HCT116 (cell line): ENCODE measurements around the gene ASCC1. TPM values are rescaled to one million over a fixed set of nuclear protein-coding genes. Genes with fewer than 3 reads are reported as not detected.

Source experiments
- ATAC-seq: fragments of 200-7000 bp; cut with Tn5 transposase; 2 replicates; pipeline ENCODE4 v1.9.1; 2020; ENCODE audit warnings: mild to moderate bottlenecking, moderate library complexity
- BruUV-seq: library from RNA; stranded (reverse); fragments of 400-500 nt; replicated peaks from 2 replicates; lab custom pipeline; 2021; lab: Mats Ljungman, UMichigan
- CTCF ChIA-PET: fragments of 300-600 bp; sonication (Branson Sonifier 250); formaldehyde crosslinking; loops from one replicate; lab custom pipeline; 2021; ENCODE audit warnings: antibody characterized with exemption; lab: Charles Lee
- POLR2A ChIA-PET: fragments of 300-600, 350-600 bp; sonication (Branson Sonifier 250); formaldehyde crosslinking; loops from one replicate; lab custom pipeline; 2021; ENCODE audit warnings: antibody characterized with exemption; lab: Charles Lee
- RAD21 ChIA-PET, 2 experiments: fragments of 300-600 bp; sonication (Branson Sonifier 250); formaldehyde crosslinking; loops; one replicate each; lab custom pipeline; 2023; ENCODE audit warnings: low total read pairs in 2 of 2; ENCODE audit not compliant: uncharacterized antibody in 2 of 2, unreplicated experiment in 2 of 2, low non-redundant PET in 1 of 2; lab: Charles Lee
- DNase-seq: peaks from one replicate; pipeline ENCODE4 v3.0.0-alpha.2; 2010; ENCODE audit warnings: low read depth, low spot score
- H2AFZ ChIP-seq: fragments of 200-600 bp; shearing (Covaris generic), sonication (generic); 2 replicates; pipeline ENCODE4 v1.6.1; 2017; ENCODE audit warnings: low read depth, mixed run types, mixed read lengths, antibody characterized with exemption, low read length; ENCODE audit not compliant: poor library complexity, severe bottlenecking
- H3K27ac ChIP-seq: 2 replicates; pipeline ENCODE4 v1.5.1; 2012; ENCODE audit warnings: low read depth, low read length
- H3K27me3 ChIP-seq: fragments of 200-600 bp; sonication (generic); 2 replicates; pipeline ENCODE4 v1.6.1; 2016; ENCODE audit warnings: mixed run types, low read length, mixed read lengths; ENCODE audit not compliant: insufficient read depth
- H3K36me3 ChIP-seq, 2 experiments: fragments of 200-500 bp in 1 of 2; fragments of 200-600 bp in 1 of 2; sonication (Bioruptor generic) in 1 of 2; sonication (generic) in 1 of 2; 2 replicates each; pipeline versions ENCODE4 v1.5.1 to v1.6.1; 2014 to 2016; ENCODE audit warnings: low read length in 2 of 2, inconsistent platforms in 1 of 2, mixed read lengths in 1 of 2, mixed run types in 1 of 2; ENCODE audit not compliant: insufficient read depth in 2 of 2, control insufficient read depth in 1 of 2
- H3K4me1 ChIP-seq, 2 experiments: fragments of 200-600 bp in 1 of 2; sonication (generic) in 1 of 2; 2 replicates each; pipeline versions ENCODE4 v1.5.1 to v1.6.1; 2012 to 2017; ENCODE audit warnings: low read length in 2 of 2, inconsistent platforms in 1 of 2, mild to moderate bottlenecking in 1 of 2, mixed read lengths in 1 of 2, mixed run types in 1 of 2, moderate library complexity in 1 of 2; ENCODE audit not compliant: insufficient read depth in 2 of 2, control insufficient read depth in 1 of 2
- H3K4me2 ChIP-seq: fragments of 200-600 bp; sonication (generic); 2 replicates; pipeline ENCODE4 v1.6.1; 2017; ENCODE audit warnings: mixed run types, low read length, mixed read lengths
- H3K4me3 ChIP-seq, 2 experiments: fragments of 200-600 bp in 1 of 2; sonication (generic) in 1 of 2; replicated peaks in 1 of 2; 2 replicates each; pipeline ENCODE4 v1.5.1; 2011 to 2016; ENCODE audit warnings: low read length in 2 of 2, control low read depth in 1 of 2, low read depth in 1 of 2, mild to moderate bottlenecking in 1 of 2, mixed read lengths in 1 of 2, mixed run types in 1 of 2
- H3K79me2 ChIP-seq: fragments of 200-600 bp; sonication (generic); 2 replicates; pipeline ENCODE4 v1.6.1; 2017; ENCODE audit warnings: mild to moderate bottlenecking, mixed run types, low read length, moderate library complexity, mixed read lengths; ENCODE audit not compliant: insufficient read depth
- H3K9ac ChIP-seq: fragments of 200-600 bp; sonication (generic); 2 replicates; pipeline ENCODE4 v1.6.1; 2016; ENCODE audit warnings: low read length, mixed read lengths
- H3K9me2 ChIP-seq: fragments of 200-600 bp; sonication (generic), shearing (Covaris generic); 2 replicates; pipeline ENCODE4 v1.6.1; 2017; ENCODE audit warnings: mixed run types, mild to moderate bottlenecking, moderate library complexity; ENCODE audit not compliant: insufficient read depth
- H3K9me3 ChIP-seq, 2 experiments: fragments of 200-500 bp in 1 of 2; fragments of 200-600 bp in 1 of 2; sonication (Bioruptor generic) in 1 of 2; sonication (generic) in 1 of 2; 2 replicates each; pipeline ENCODE4 v1.6.1; 2014 to 2017; ENCODE audit warnings: low read length in 2 of 2, mixed read lengths in 2 of 2, inconsistent platforms in 1 of 2, low read depth in 1 of 2, mild to moderate bottlenecking in 1 of 2, mixed run types in 1 of 2, moderate library complexity in 1 of 2; ENCODE audit not compliant: control insufficient read depth in 1 of 2, insufficient read depth in 1 of 2
- H4K20me1 ChIP-seq: fragments of 200-600 bp; sonication (generic), shearing (Covaris generic); 2 replicates; pipeline ENCODE4 v1.6.1; 2017; ENCODE audit warnings: mixed run types, mild to moderate bottlenecking, moderate library complexity; ENCODE audit not compliant: insufficient read depth
- EGR1 ChIP-seq: IDR thresholded peaks from 2 replicates; pipeline ENCODE4 v1.6.1; 2012; ENCODE audit warnings: low read depth
- ELF1 ChIP-seq: IDR thresholded peaks from 2 replicates; pipeline ENCODE4 v1.6.1; 2012; ENCODE audit warnings: low read depth, borderline replicate concordance
- EZH2 ChIP-seq: fragments of 200-600 bp; sonication (generic); IDR thresholded peaks from 2 replicates; pipeline ENCODE4 v1.6.1; 2017; ENCODE audit warnings: antibody characterized with exemption, mixed run types
- EZH2phosphoT487 ChIP-seq: fragments of 200-600 bp; IDR thresholded peaks from 2 replicates; pipeline ENCODE4 v1.6.1; 2018; ENCODE audit warnings: antibody characterized with exemption, borderline replicate concordance
- FOSL1 ChIP-seq: IDR thresholded peaks from 2 replicates; pipeline ENCODE4 v1.6.1; 2012; ENCODE audit warnings: low read depth
- MAX ChIP-seq: IDR thresholded peaks from 2 replicates; pipeline ENCODE4 v1.6.1; 2012
- POLR2AphosphoS5 ChIP-seq: IDR thresholded peaks from 2 replicates; pipeline ENCODE4 v1.6.1; 2011; ENCODE audit warnings: mild to moderate bottlenecking, low read depth, low read length, moderate library complexity
- RAD21 ChIP-seq: IDR thresholded peaks from 2 replicates; pipeline ENCODE4 v1.6.1; 2012; ENCODE audit warnings: low read depth, mild to moderate bottlenecking
- REST ChIP-seq: IDR thresholded peaks from 2 replicates; pipeline ENCODE4 v1.6.1; 2012; ENCODE audit warnings: low read depth
- SP1 ChIP-seq: IDR thresholded peaks from 2 replicates; pipeline ENCODE4 v1.6.1; 2012; ENCODE audit warnings: low read depth
- YY1 ChIP-seq: IDR thresholded peaks from 2 replicates; pipeline ENCODE4 v1.6.1; 2011; ENCODE audit warnings: low read length, low read depth, moderate library complexity, mild to moderate bottlenecking; ENCODE audit not compliant: insufficient replicate concordance; ENCODE audit errors: extremely low read depth
- ZBTB33 ChIP-seq: IDR thresholded peaks from 2 replicates; pipeline ENCODE4 v1.6.1; 2011; ENCODE audit warnings: mild to moderate bottlenecking, low read length, moderate library complexity; ENCODE audit not compliant: insufficient replicate concordance; ENCODE audit errors: extremely low read depth
- ZNF274 ChIP-seq: fragments of 200-500 bp; sonication (Bioruptor generic); IDR thresholded peaks from 2 replicates; pipeline ENCODE4 v1.6.1; 2014; ENCODE audit warnings: mild to moderate bottlenecking, low read depth, low read length, inconsistent platforms
- intact Hi-C: fragments of 100-400 bp; cut with micrococcal nuclease; formaldehyde crosslinking; loops from 2 replicates; pipeline ENCODE4 v1.10.0; 2022
- total RNA-seq: library from RNA; stranded (reverse); gene quantifications from one replicate; pipeline ENCODE4 v1.2.1, GENCODE V29; 2021; ENCODE audit not compliant: unreplicated experiment

ASCC1 gene
- total RNA-seq, 1 experiment from 2014 or later = 34.5 TPM

- H3K36me3 ChIP-seq = no peaks in the 10 kb centered on the region
- intact Hi-C loops = no loop called here
- ChIA-PET CTCF (no interaction called here), RAD21 (no interaction called here), POLR2A (no interaction called here)
- DNase-seq = no peak
- no peaks in the 10 kb centered on the region for H3K27me3 ChIP-seq
- no peaks in the 10 kb centered on the region for H3K9me2 ChIP-seq
- H3K4me2 ChIP-seq = no peak overlapping the region
- H3K4me3 ChIP-seq = no peak overlapping the region
- H3K79me2 ChIP-seq = no peaks in the 10 kb centered on the region
- no peak overlapping the region for H3K9ac ChIP-seq
- H3K4me1 ChIP-seq = peaks cover 16 to 19% of the 10 kb centered on the region in 2 experiments
- no peaks in the 10 kb centered on the region for H4K20me1 ChIP-seq
- BruUV-seq = no TSS peak
- TF ChIP-seq ELF1 (no peak), EZH2phosphoT487 (no peak), EZH2 (no peak), ZNF274 (no peak), FOSL1 (no peak), RAD21 (no peak), SP1 (no peak), MAX (no peak), REST (no peak), POLR2AphosphoS5 (no peak), ZBTB33 (no peak), EGR1 (no peak), YY1 (no peak)
- H2AFZ ChIP-seq = no peak overlapping the region
- ATAC-seq = no peak
- no peak overlapping the region for H3K27ac ChIP-seq
- H3K9me3 ChIP-seq = no peaks in the 10 kb centered on the region
Measured at GRCh38 chr10:72242675-72243074, 26.6 kb upstream of the ASCC1 start.
